Measurements from ENCODE around the gene SNPH. TPM values are rescaled to one million over a fixed set of nuclear protein-coding genes. Genes with fewer than 3 reads are reported as not detected.

The SNPH gene
- total RNA-seq, 1 experiment from 2014 or later, result 2.0 TPM

DNA sequence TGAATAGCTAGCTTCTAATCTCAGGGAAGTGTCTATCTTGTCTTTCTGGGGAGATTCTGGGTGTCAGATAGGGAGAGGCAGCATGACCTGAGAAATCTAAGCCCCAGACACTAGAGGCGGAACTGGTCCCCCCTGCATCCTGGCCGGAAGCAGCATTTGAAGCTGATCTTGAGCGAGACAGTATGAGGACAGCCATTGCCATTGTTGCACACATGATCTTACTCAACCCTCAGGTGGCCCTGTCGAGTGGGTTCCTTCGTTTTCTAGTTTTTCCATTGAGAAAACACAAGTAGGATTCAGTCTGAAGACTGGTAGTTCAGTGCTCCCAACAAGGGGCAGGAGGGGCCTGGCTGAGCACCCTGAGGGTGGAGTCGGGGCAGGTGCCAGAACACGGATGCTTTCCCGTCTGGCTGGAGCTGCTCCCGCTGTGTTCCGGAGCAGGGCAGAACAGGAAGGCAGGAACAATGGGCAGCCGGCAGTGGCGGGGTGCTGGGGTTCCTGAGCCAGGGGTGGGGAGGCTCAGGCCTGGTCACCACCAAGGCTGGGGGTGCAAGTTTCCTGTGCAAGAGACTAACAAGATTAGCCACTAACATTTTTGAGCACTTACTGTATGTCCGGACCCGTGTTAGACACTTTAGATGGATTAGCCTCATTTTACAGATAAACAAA, 70.7 kb downstream of the SNPH start:
- CTCF ChIA-PET, result no interaction called here
- no TSS peak for BruUV-seq (replicated peaks)
- Mint-ChIP-seq H3K27me3 (ENCODE audit: unreplicated experiment) (no peaks in the 10 kb centered on the region), H3K9me3 (ENCODE audit: low read depth, unreplicated experiment) (no peaks in the 10 kb centered on the region), H3K27ac (ENCODE audit: unreplicated experiment) (no peak overlapping the region), H3K4me1 (ENCODE audit: low read depth, unreplicated experiment) (no peaks in the 10 kb centered on the region), H3K4me3 (ENCODE audit: low read depth, unreplicated experiment) (no peak overlapping the region), H3K36me3 (ENCODE audit: insufficient read depth, unreplicated experiment) (peaks cover 1% of the 10 kb centered on the region)
- no peak for DNase-seq
- TF ChIP-seq, protein P1, sequence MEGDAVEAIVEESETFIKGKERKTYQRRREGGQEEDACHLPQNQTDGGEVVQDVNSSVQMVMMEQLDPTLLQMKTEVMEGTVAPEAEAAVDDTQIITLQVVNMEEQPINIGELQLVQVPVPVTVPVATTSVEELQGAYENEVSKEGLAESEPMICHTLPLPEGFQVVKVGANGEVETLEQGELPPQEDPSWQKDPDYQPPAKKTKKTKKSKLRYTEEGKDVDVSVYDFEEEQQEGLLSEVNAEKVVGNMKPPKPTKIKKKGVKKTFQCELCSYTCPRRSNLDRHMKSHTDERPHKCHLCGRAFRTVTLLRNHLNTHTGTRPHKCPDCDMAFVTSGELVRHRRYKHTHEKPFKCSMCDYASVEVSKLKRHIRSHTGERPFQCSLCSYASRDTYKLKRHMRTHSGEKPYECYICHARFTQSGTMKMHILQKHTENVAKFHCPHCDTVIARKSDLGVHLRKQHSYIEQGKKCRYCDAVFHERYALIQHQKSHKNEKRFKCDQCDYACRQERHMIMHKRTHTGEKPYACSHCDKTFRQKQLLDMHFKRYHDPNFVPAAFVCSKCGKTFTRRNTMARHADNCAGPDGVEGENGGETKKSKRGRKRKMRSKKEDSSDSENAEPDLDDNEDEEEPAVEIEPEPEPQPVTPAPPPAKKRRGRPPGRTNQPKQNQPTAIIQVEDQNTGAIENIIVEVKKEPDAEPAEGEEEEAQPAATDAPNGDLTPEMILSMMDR (IDR thresholded peaks at IDR 0.05; ENCODE audit: unreplicated experiment), result no peak
- intact Hi-C loops (cut with micrococcal nuclease; ENCODE audit: unreplicated experiment), result no loop called here

DNA sequence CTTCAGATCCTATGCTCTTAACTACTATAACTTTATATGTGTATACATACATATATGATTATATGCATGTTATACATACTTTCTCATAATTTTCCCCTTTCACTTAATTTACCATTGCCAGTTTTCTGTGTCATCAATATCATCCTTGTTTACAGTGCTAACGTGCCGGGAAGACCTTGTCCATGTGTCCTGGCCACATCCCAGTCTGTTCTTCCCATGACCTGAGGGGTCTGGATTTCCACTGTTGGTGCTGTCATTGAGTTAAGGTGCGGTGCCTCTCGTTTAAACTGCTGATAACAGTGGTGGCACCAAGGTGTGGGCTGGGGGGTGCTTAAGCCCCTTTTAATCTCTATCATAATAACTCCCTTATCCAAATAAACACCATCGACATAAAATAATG, 71.3 kb downstream of the SNPH start:
- BruUV-seq (replicated peaks), result no TSS peak
- H3K27ac Mint-ChIP-seq (ENCODE audit: unreplicated experiment), result no peak overlapping the region
- H3K27me3 Mint-ChIP-seq (ENCODE audit: unreplicated experiment), result no peaks in the 10 kb centered on the region
- H3K36me3 Mint-ChIP-seq (ENCODE audit: insufficient read depth, unreplicated experiment), result no peaks in the 10 kb centered on the region
- DNase-seq, result no peak
- intact Hi-C loops (cut with micrococcal nuclease; ENCODE audit: unreplicated experiment), result no loop called here
- TF ChIP-seq, protein P1 (IDR thresholded peaks at IDR 0.05; ENCODE audit: unreplicated experiment), result no peak
- no peaks in the 10 kb centered on the region for H3K9me3 Mint-ChIP-seq (ENCODE audit: low read depth, unreplicated experiment)
- H3K4me1 Mint-ChIP-seq (ENCODE audit: low read depth, unreplicated experiment), result no peaks in the 10 kb centered on the region
- CTCF ChIA-PET, result no interaction called here
- no peak overlapping the region for H3K4me3 Mint-ChIP-seq (ENCODE audit: low read depth, unreplicated experiment)

DNA sequence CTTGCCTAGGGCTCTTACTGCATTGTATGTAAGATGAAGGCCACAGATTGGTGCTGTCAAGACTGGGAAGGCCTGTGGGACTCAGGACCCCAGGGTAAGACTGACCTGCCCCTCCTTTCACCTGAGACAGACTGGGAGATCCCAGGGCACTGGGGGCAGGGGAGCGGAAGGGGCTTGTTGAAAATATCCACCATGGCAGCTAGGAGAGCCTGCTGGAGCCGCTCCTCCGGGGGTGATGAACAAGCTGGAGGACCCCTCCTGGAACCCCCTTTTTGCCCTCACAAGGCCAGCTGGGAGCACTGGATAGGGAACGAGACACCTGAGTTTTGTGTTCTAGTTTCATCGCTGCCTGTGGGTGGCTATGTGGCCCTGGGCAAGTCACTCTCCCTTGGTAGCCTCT, 72.0 kb downstream of the SNPH start:
- no peak for DNase-seq

DNA sequence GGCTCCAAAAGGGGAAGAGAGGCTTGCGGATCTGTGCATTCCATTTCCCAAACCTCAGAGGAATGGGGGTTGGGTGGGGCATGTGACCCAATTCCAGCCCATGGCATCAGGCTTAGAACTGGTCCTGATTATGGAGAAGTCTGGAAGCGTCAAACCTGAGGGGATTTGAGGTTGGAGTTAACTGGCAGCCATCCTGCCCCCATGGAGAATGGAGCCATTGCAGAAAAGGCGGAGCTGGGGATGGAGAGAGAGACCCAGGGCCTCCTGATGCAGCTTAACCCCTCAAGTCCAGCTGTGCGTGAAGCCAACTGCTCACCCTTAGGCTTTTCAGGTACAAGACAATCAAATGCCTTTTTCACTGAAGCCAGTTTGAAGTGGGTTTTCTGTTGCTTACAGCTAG, 72.7 kb downstream of the SNPH start:
- intact Hi-C loops (cut with micrococcal nuclease; ENCODE audit: unreplicated experiment), result no loop called here
- no peaks in the 10 kb centered on the region for H3K36me3 Mint-ChIP-seq (ENCODE audit: insufficient read depth, unreplicated experiment)
- DNase-seq, result no peak
- no peaks in the 10 kb centered on the region for H3K27me3 Mint-ChIP-seq (ENCODE audit: unreplicated experiment)
- BruUV-seq (replicated peaks), result no TSS peak
- CTCF ChIA-PET, result no interaction called here
- no peak overlapping the region for H3K4me3 Mint-ChIP-seq (ENCODE audit: low read depth, unreplicated experiment)
- no peak overlapping the region for H3K27ac Mint-ChIP-seq (ENCODE audit: unreplicated experiment)
- TF ChIP-seq, protein P1 (IDR thresholded peaks at IDR 0.05; ENCODE audit: unreplicated experiment), result no peak
- no peaks in the 10 kb centered on the region for H3K4me1 Mint-ChIP-seq (ENCODE audit: low read depth, unreplicated experiment)
- no peaks in the 10 kb centered on the region for H3K9me3 Mint-ChIP-seq (ENCODE audit: low read depth, unreplicated experiment)

More for the DNA sequence above, 72.0 kb downstream of the SNPH start:
- no peaks in the 10 kb centered on the region for H3K36me3 Mint-ChIP-seq (ENCODE audit: insufficient read depth, unreplicated experiment)
- CTCF ChIA-PET, result no interaction called here
- no peaks in the 10 kb centered on the region for H3K27me3 Mint-ChIP-seq (ENCODE audit: unreplicated experiment)
- no peaks in the 10 kb centered on the region for H3K4me1 Mint-ChIP-seq (ENCODE audit: low read depth, unreplicated experiment)
- H3K4me3 Mint-ChIP-seq (ENCODE audit: low read depth, unreplicated experiment), result no peak overlapping the region
- intact Hi-C loops (cut with micrococcal nuclease; ENCODE audit: unreplicated experiment), result no loop called here
- no peak overlapping the region for H3K27ac Mint-ChIP-seq (ENCODE audit: unreplicated experiment)
- TF ChIP-seq, protein P1 (IDR thresholded peaks at IDR 0.05; ENCODE audit: unreplicated experiment), result no peak
- H3K9me3 Mint-ChIP-seq (ENCODE audit: low read depth, unreplicated experiment), result no peaks in the 10 kb centered on the region
- BruUV-seq (replicated peaks), result no TSS peak

Measured in Calu3 (cell line).